Neural cell (in vitro differentiated cells): Measurements from ENCODE around the gene PHF8.

Experiments
- CTCF ChIP-seq: fragments of 450-650 bp; IDR thresholded peaks from 2 replicates; pipeline ENCODE4 v1.5.1; 2014; ENCODE audit warnings: antibody characterized with exemption, mild to moderate bottlenecking, moderate library complexity; ENCODE audit not compliant: poor library complexity, severe bottlenecking
- EP300 ChIP-seq: fragments of 450-650 bp; conservative IDR thresholded peaks from 2 replicates; pipeline ENCODE4 v1.6.1; 2014; ENCODE audit warnings: antibody characterized with exemption, mild to moderate bottlenecking, moderate library complexity; ENCODE audit not compliant: poor library complexity, severe bottlenecking
- REST ChIP-seq: IDR thresholded peaks from 2 replicates; pipeline ENCODE4 v1.6.1; 2012; ENCODE audit warnings: borderline replicate concordance
- SMC3 ChIP-seq: fragments of 450-650 bp; conservative IDR thresholded peaks from 2 replicates; pipeline ENCODE4 v1.6.1; 2014; ENCODE audit warnings: antibody characterized with exemption, mild to moderate bottlenecking, moderate library complexity; ENCODE audit not compliant: poor library complexity

GRCh38 chrX:54049801-54050200 is 5.5 kb upstream of the PHF8 start:
- no peak for TF ChIP-seq REST
- TF ChIP-seq CTCF = no peak
- no peak for TF ChIP-seq SMC3
- no peak for TF ChIP-seq EP300
